Mesendoderm (in vitro differentiated cells): ENCODE data around the gene EFNA3.

ENCODE experiments used
- DNase-seq: peaks from one replicate; pipeline ENCODE4 v3.0.0; 2013
- H2AK5ac ChIP-seq: 2 replicates; pipeline ENCODE4 v1.6.1; 2013; ENCODE audit warnings: low read length, inconsistent platforms
- H2BK120ac ChIP-seq: 2 replicates; pipeline ENCODE4 v1.6.1; 2013; ENCODE audit warnings: low read depth, mild to moderate bottlenecking, low read length, moderate library complexity, mixed read lengths
- H2BK15ac ChIP-seq: replicated peaks from 2 replicates; pipeline ENCODE4 v1.6.1; 2013; ENCODE audit warnings: low read depth, mild to moderate bottlenecking, moderate library complexity
- H2BK5ac ChIP-seq: 2 replicates; pipeline ENCODE4 v1.6.1; 2013; ENCODE audit warnings: low read length, inconsistent platforms
- H3K18ac ChIP-seq: 2 replicates; pipeline ENCODE4 v1.6.1; 2013; ENCODE audit warnings: mild to moderate bottlenecking, low read length, mixed read lengths
- H3K23ac ChIP-seq: one replicate; pipeline ENCODE4 v1.6.1; 2013; ENCODE audit warnings: low read length
- H3K27ac ChIP-seq: 2 replicates; pipeline ENCODE4 v1.5.1; 2013; ENCODE audit warnings: low read depth, mild to moderate bottlenecking, inconsistent platforms, low read length, moderate library complexity
- H3K27me3 ChIP-seq: 2 replicates; pipeline ENCODE4 v1.6.1; 2013; ENCODE audit warnings: low read length, control low read depth, mild to moderate bottlenecking, inconsistent platforms; ENCODE audit not compliant: insufficient read depth, poor library complexity
- H3K36me3 ChIP-seq: 2 replicates; pipeline ENCODE4 v1.6.1; 2013; ENCODE audit warnings: low read length, inconsistent platforms; ENCODE audit not compliant: control insufficient read depth, insufficient read depth
- H3K4ac ChIP-seq: one replicate; pipeline ENCODE4 v1.6.1; 2013; ENCODE audit warnings: low read depth, mild to moderate bottlenecking, low read length, moderate library complexity
- H3K4me1 ChIP-seq: 2 replicates; pipeline ENCODE4 v1.6.1; 2013; ENCODE audit warnings: low read depth, low read length, inconsistent platforms; ENCODE audit not compliant: control insufficient read depth
- H3K4me2 ChIP-seq: 2 replicates; pipeline ENCODE4 v1.6.1; 2013; ENCODE audit warnings: low read length
- H3K4me3 ChIP-seq: 2 replicates; pipeline ENCODE4 v1.5.1; 2013; ENCODE audit warnings: mild to moderate bottlenecking, low read length
- H3K56ac ChIP-seq: one replicate; pipeline ENCODE4 v1.6.1; 2013; ENCODE audit warnings: low read length
- H3K79me1 ChIP-seq: 2 replicates; pipeline ENCODE4 v1.6.1; 2013; ENCODE audit warnings: low read length, inconsistent platforms
- H3K79me2 ChIP-seq: 2 replicates; pipeline ENCODE4 v1.6.1; 2013; ENCODE audit warnings: mild to moderate bottlenecking, low read length; ENCODE audit not compliant: control insufficient read depth, insufficient read depth
- H3K9ac ChIP-seq: 2 replicates; pipeline ENCODE4 v1.6.1; 2013; ENCODE audit warnings: low read length, inconsistent platforms
- H4K5ac ChIP-seq: one replicate; pipeline ENCODE4 v1.6.1; 2013; ENCODE audit warnings: low read length
- H4K8ac ChIP-seq: one replicate; pipeline ENCODE4 v1.6.1; 2013; ENCODE audit warnings: low read depth, mild to moderate bottlenecking, control low read depth, low read length, moderate library complexity
- WGBS: extraction: QIAGEN DNeasy Blood & Tissue Kit; methylation state at CpG from one replicate; pipeline ENCODE4 v1.1.7; 2013; ENCODE audit warnings: low lambda C conversion rate, missing lambda C conversion rate; ENCODE audit not compliant: insufficient coverage; ENCODE audit errors: extremely low coverage; 5-methylcytosine and 5-hydroxymethylcytosine counted together

EFNA3 gene

GRCh38 chr1:155082301-155083051, 3.8 kb downstream of the EFNA3 start:
- no CpG with 5 or more reads among the region's 36 CpGs for WGBS
- no peak overlapping the region for H3K4me3 ChIP-seq
- H3K4me2 ChIP-seq = no peak overlapping the region

GRCh38 chr1:155083052-155083541, 4.5 kb downstream of the EFNA3 start:
- Histone ChIP-seq H2BK120ac (no peak overlapping the region), H3K79me2 (no peaks in the 10 kb centered on the region), H4K8ac (no peak overlapping the region), H3K4ac (no peak overlapping the region), H2BK15ac (no peak overlapping the region), H2AK5ac (no peak overlapping the region), H3K23ac (no peak overlapping the region), H3K18ac (no peak overlapping the region), H3K4me3 (no peak overlapping the region), H3K56ac (no peak overlapping the region), H4K5ac (no peak overlapping the region), H3K36me3 (no peaks in the 10 kb centered on the region), H3K4me2 (no peak overlapping the region), H3K9ac (no peak overlapping the region), H3K27me3 (peaks cover 41% of the 10 kb centered on the region), H3K27ac (no peak overlapping the region), H3K79me1 (no peaks in the 10 kb centered on the region), H2BK5ac (no peak overlapping the region), H3K4me1 (no peaks in the 10 kb centered on the region)
- DNase-seq = no peak
- no CpG with 5 or more reads among the region's 6 CpGs for WGBS

More at GRCh38 chr1:155082301-155083051, 3.8 kb downstream of the EFNA3 start:
- H2BK5ac ChIP-seq = no peak overlapping the region
- H2AK5ac ChIP-seq = no peak overlapping the region
- no peaks in the 10 kb centered on the region for H3K4me1 ChIP-seq
- H3K4ac ChIP-seq = no peak overlapping the region
- no peak overlapping the region for H4K8ac ChIP-seq
- H3K27ac ChIP-seq = no peak overlapping the region
- H3K79me2 ChIP-seq = no peaks in the 10 kb centered on the region
- no peak overlapping the region for H3K56ac ChIP-seq
- DNase-seq = no peak
- no peak overlapping the region for H2BK15ac ChIP-seq
- no peaks in the 10 kb centered on the region for H3K36me3 ChIP-seq
- H3K23ac ChIP-seq = no peak overlapping the region
- H3K18ac ChIP-seq = no peak overlapping the region
- no peak overlapping the region for H3K9ac ChIP-seq
- no peak overlapping the region for H4K5ac ChIP-seq
- H2BK120ac ChIP-seq = no peak overlapping the region
- H3K27me3 ChIP-seq = peaks cover 41% of the 10 kb centered on the region
- H3K79me1 ChIP-seq = no peaks in the 10 kb centered on the region

DNA sequence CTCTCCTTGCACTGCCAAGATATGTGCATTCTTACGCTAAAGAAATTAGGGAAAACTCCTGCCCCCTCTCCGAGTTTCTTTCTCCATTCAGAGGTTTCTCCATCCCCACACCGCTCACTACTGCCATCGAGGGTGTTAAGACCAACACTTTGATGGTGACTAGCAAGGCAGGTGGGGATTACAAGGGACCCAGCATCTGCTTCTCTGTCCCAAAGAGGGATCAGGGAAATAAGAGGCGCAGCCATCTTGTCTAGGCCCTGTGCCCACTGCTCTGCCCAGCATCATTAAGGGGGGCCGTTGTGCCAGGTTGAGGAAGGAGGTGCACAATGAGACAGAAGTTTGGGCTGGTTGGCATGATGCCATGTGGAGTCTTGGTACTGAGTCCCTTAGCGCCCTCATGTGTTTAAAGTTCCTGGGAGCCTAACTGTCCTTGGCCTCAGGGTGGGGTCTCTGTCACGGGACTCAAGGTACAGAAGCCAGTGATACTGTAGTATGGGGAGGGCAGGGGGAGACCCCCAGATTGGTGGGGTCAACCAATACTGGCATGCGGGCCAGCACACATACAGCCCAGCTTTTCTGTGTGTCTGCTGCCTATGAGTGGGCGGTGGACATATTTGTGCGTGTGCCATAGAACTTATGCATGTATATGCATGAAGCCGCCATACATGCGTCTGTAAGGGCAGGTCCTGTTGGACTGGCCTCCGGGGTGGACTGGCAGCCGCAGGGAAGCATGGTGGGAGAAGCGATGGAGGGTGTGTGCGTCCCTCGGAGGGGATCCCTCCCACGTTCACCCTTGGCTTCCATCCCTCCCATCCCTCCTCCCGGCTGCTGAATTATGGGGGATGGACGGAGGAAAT, 5.5 kb downstream of the EFNA3 start:
- H3K23ac ChIP-seq = no peak overlapping the region
- no peak overlapping the region for H2BK15ac ChIP-seq
- H2AK5ac ChIP-seq = no peak overlapping the region
- H3K4me3 ChIP-seq = no peak overlapping the region
- H3K4me2 ChIP-seq = peak overlapping the region; percentile 57
- H3K56ac ChIP-seq = peak overlapping the region; percentile 49
- H3K36me3 ChIP-seq = no peaks in the 10 kb centered on the region
- no peak overlapping the region for H4K8ac ChIP-seq
- H3K27ac ChIP-seq = no peak overlapping the region
- peak overlapping the region; percentile 35 for H3K9ac ChIP-seq
- DNase-seq = no peak
- no peaks in the 10 kb centered on the region for H3K79me1 ChIP-seq
- H3K27me3 ChIP-seq = peaks cover 39% of the 10 kb centered on the region
- no peak overlapping the region for H3K18ac ChIP-seq
- no peak overlapping the region for H3K4ac ChIP-seq
- no peaks in the 10 kb centered on the region for H3K79me2 ChIP-seq
- H2BK120ac ChIP-seq = no peak overlapping the region
- no CpG with 5 or more reads among the region's 21 CpGs for WGBS
- H4K5ac ChIP-seq = no peak overlapping the region
- no peaks in the 10 kb centered on the region for H3K4me1 ChIP-seq
- no peak overlapping the region for H2BK5ac ChIP-seq

GRCh38 chr1:155084722-155085503, 6.3 kb downstream of the EFNA3 start:
- no peak overlapping the region for H4K8ac ChIP-seq
- no peaks in the 10 kb centered on the region for H3K36me3 ChIP-seq
- H3K23ac ChIP-seq = no peak overlapping the region
- no peak overlapping the region for H3K18ac ChIP-seq
- H2BK120ac ChIP-seq = no peak overlapping the region
- H3K4me1 ChIP-seq = no peaks in the 10 kb centered on the region
- peak overlapping the region; percentile 53 for H3K27ac ChIP-seq
- H2AK5ac ChIP-seq = no peak overlapping the region
- H3K79me1 ChIP-seq = no peaks in the 10 kb centered on the region
- WGBS = no CpG with 5 or more reads among the region's 67 CpGs
- H3K4me3 ChIP-seq = peak overlapping the region; percentile 90
- no peak overlapping the region for H2BK15ac ChIP-seq
- peak; percentile 99 for DNase-seq
- peak overlapping the region; percentile 96 for H3K4me2 ChIP-seq
- H3K56ac ChIP-seq = peak overlapping the region; percentile 95
- no peak overlapping the region for H2BK5ac ChIP-seq
- H3K4ac ChIP-seq = no peak overlapping the region
- H4K5ac ChIP-seq = no peak overlapping the region
- H3K27me3 ChIP-seq = peaks cover 32% of the 10 kb centered on the region
- no peaks in the 10 kb centered on the region for H3K79me2 ChIP-seq
- peak overlapping the region; percentile 82 for H3K9ac ChIP-seq

GRCh38 chr1:155085504-155086127, 7.0 kb downstream of the EFNA3 start:
- Histone ChIP-seq H3K4ac (no peak overlapping the region), H3K23ac (no peak overlapping the region), H3K27me3 (peaks cover 29% of the 10 kb centered on the region), H3K4me3 (peak overlapping the region; percentile 42), H2AK5ac (no peak overlapping the region), H3K4me1 (no peaks in the 10 kb centered on the region), H3K79me1 (no peaks in the 10 kb centered on the region), H3K27ac (no peak overlapping the region), H3K56ac (peak overlapping the region; percentile 78), H2BK120ac (no peak overlapping the region), H3K36me3 (no peaks in the 10 kb centered on the region), H3K18ac (no peak overlapping the region), H4K5ac (no peak overlapping the region), H2BK15ac (no peak overlapping the region), H3K9ac (peak overlapping the region; percentile 60), H2BK5ac (no peak overlapping the region), H3K4me2 (peak overlapping the region; percentile 96), H3K79me2 (no peaks in the 10 kb centered on the region), H4K8ac (no peak overlapping the region)
- DNase-seq = peak; percentile 66
- no CpG with 5 or more reads among the region's 32 CpGs for WGBS
